ENCODE measurements around the gene DERL3. TPM values are rescaled to one million over a fixed set of nuclear protein-coding genes. Genes with fewer than 3 reads are reported as not detected.

DERL3 gene
- total RNA-seq, 1 experiment from 2014 or later = 9.8 TPM

GRCh38 chr22:23790819-23791737 lies 47.7 kb downstream of the DERL3 start:
- H3K4me2 ChIP-seq (ENCODE audit: insufficient read depth, insufficient read length, low read length) = no peak overlapping the region
- H3K36me3 Mint-ChIP-seq (ENCODE audit: insufficient read depth in 1 of 3, low read depth in 3 of 3) = peaks cover 22 to 50% (median 45%) of the 10 kb centered on the region in 3 experiments
- no peak overlapping the region for H2BK120ac ChIP-seq (ENCODE audit: low read depth, low read length, poor library complexity, severe bottlenecking)
- no peaks in the 10 kb centered on the region; the same call in 1 of the 2 replicates for H3K27me3 ChIP-seq (ENCODE audit: insufficient read depth, low read length)
- no peak overlapping the region for H4K91ac ChIP-seq (ENCODE audit: insufficient read length, low read depth, low read length)
- no peak overlapping the region for H3K27ac ChIP-seq (ENCODE audit: insufficient read length, low read depth, low read length)
- H2AK5ac ChIP-seq (ENCODE audit: insufficient read length, low read length) = no peak overlapping the region
- H3K9me3 Mint-ChIP-seq = no peaks in the 10 kb centered on the region
- no peak overlapping the region for H4K5ac ChIP-seq (ENCODE audit: insufficient read length, low read depth, low read length)
- no peaks in the 10 kb centered on the region for H3K79me1 ChIP-seq (ENCODE audit: insufficient read depth, low read depth, low read length, poor library complexity, severe bottlenecking)
- peak overlapping the region in 2 of 3 experiments; percentile 40 to 44; a peak in 2 of 7 replicates for H3K27ac Mint-ChIP-seq
- no peak for TF ChIP-seq CTCF (conservative IDR thresholded peaks at IDR 0.05)
- H2BK15ac ChIP-seq (ENCODE audit: low read depth, low read length) = no peak overlapping the region
- H3K56ac ChIP-seq (ENCODE audit: insufficient read length, low read depth, low read length) = no peak overlapping the region
- H3K4me1 ChIP-seq (ENCODE audit: insufficient read depth, low read length) = peaks cover 2% of the 10 kb centered on the region; the same call in 1 of the 2 replicates
- H2BK5ac ChIP-seq (ENCODE audit: insufficient read length, low read length) = no peak overlapping the region
- no peak overlapping the region for H3K9ac ChIP-seq (ENCODE audit: extremely low read depth, insufficient read length, low read length)
- no peak overlapping the region for H3T11ph ChIP-seq (ENCODE audit: low read length)
- no peak overlapping the region for H2AFZ ChIP-seq (ENCODE audit: low read length)
- H3K14ac ChIP-seq (ENCODE audit: insufficient read depth, low read length) = no peak overlapping the region
- no peak overlapping the region for H2BK20ac ChIP-seq (ENCODE audit: low read depth, low read length, poor library complexity, severe bottlenecking)
- no peak overlapping the region for H3K4ac ChIP-seq (ENCODE audit: low read depth, low read length)
- DNase-seq = no peak
- no peak overlapping the region for H4K8ac ChIP-seq (replicated peaks; ENCODE audit: insufficient read length, low read depth, low read length)
- H3K79me2 ChIP-seq (ENCODE audit: insufficient read depth, low read length) = peaks cover 16% of the 10 kb centered on the region; the same call in 1 of the 2 replicates
- no peaks in the 10 kb centered on the region for H3K27me3 Mint-ChIP-seq (ENCODE audit: low read depth)
- no peak overlapping the region for H3K18ac ChIP-seq (ENCODE audit: insufficient read length, low read depth, low read length)
- H4K20me1 ChIP-seq (ENCODE audit: control insufficient read depth, insufficient read depth, insufficient read length) = no peaks in the 10 kb centered on the region
- H2BK12ac ChIP-seq (ENCODE audit: insufficient read length, low read depth, low read length) = no peak overlapping the region
- H3K23me2 ChIP-seq (ENCODE audit: insufficient read length, low read depth, low read length, poor library complexity, severe bottlenecking) = peaks cover 2% of the 10 kb centered on the region
- no peak overlapping the region for H3K4me3 Mint-ChIP-seq
- peaks cover 22 to 30% of the 10 kb centered on the region in 2 experiments for H3K4me1 Mint-ChIP-seq
- no CpG with 5 or more reads among the region's 11 CpGs for whole genome bisulfite sequencing (ENCODE audit: extremely low coverage, insufficient read length, low lambda C conversion rate)
- no peak overlapping the region for H3K23ac ChIP-seq (ENCODE audit: insufficient read length, low read depth, low read length)
- no peaks in the 10 kb centered on the region for H3K9me3 ChIP-seq (ENCODE audit: control insufficient read depth, low read depth, low read length)
